BE2C (cell line): Measurements from ENCODE around the gene ANKRD12. TPM values are rescaled to one million over a fixed set of nuclear protein-coding genes. Genes with fewer than 3 reads are reported as not detected.
A peak's percentile ranks its signal among the peaks of the same experiment; 100 is the strongest.
"Not testable (repeated sequence)": the region's sequence is repeated elsewhere in the genome, so short reads cannot be mapped to it uniquely, and the experiment has no call there.

ENCODE experiments used
- DNase-seq: peaks from one replicate; pipeline ENCODE4 v3.0.0-alpha.2; 2020
- H3K27me3 ChIP-seq: fragments of 250-450 bp; sonication (Bioruptor Pico); 2 replicates; pipeline ENCODE4 v1.5.1; 2020; ENCODE audit warnings: mild to moderate bottlenecking
- H3K36me3 ChIP-seq: fragments of 250-450 bp; sonication (Bioruptor Pico); 2 replicates; pipeline ENCODE4 v1.5.1; 2020; ENCODE audit warnings: mild to moderate bottlenecking
- H3K4me1 ChIP-seq: fragments of 250-450 bp; sonication (Bioruptor Pico); 2 replicates; pipeline ENCODE4 v1.5.1; 2020
- H3K4me3 ChIP-seq: 2 replicates; pipeline ENCODE4 v1.5.1; 2011; ENCODE audit warnings: low read depth, low read length
- H3K9me3 ChIP-seq: fragments of 250-450 bp; sonication (Bioruptor Pico); 2 replicates; pipeline ENCODE4 v1.5.1; 2020
- polyA plus RNA-seq: library from polyadenylated mRNA; unstranded; fragments of >200 nt; gene quantifications from one replicate; pipeline ENCODE4 v1.2.1, GENCODE V29; 2012; ENCODE audit warnings: low read depth, missing spikeins; ENCODE audit not compliant: insufficient read length, insufficient read depth
- TF ChIP-seq, protein P1 (sequence below): IDR thresholded peaks from 2 replicates; pipeline ENCODE4 v1.5.1; 2012; ENCODE audit warnings: mild to moderate bottlenecking, low read depth, low read length

The ANKRD12 gene
- 19.7 TPM for polyA plus RNA-seq

GRCh38 chr18:9136315-9137155, at the start of gene ANKRD12:
Gene ANKRD12, plus strand, starts transcription at chr18:9136781. Its CDS starts 45,652 bp downstream, at chr18:9182433.
- Histone ChIP-seq H3K4me1 (no peaks in the 10 kb centered on the region), H3K9me3 (no peaks in the 10 kb centered on the region), H3K36me3 (no peaks in the 10 kb centered on the region), H3K4me3 (peak within 1 kb of the TSS; percentile 85), H3K27me3 (no peaks in the 10 kb centered on the region)
- TF ChIP-seq, protein P1, sequence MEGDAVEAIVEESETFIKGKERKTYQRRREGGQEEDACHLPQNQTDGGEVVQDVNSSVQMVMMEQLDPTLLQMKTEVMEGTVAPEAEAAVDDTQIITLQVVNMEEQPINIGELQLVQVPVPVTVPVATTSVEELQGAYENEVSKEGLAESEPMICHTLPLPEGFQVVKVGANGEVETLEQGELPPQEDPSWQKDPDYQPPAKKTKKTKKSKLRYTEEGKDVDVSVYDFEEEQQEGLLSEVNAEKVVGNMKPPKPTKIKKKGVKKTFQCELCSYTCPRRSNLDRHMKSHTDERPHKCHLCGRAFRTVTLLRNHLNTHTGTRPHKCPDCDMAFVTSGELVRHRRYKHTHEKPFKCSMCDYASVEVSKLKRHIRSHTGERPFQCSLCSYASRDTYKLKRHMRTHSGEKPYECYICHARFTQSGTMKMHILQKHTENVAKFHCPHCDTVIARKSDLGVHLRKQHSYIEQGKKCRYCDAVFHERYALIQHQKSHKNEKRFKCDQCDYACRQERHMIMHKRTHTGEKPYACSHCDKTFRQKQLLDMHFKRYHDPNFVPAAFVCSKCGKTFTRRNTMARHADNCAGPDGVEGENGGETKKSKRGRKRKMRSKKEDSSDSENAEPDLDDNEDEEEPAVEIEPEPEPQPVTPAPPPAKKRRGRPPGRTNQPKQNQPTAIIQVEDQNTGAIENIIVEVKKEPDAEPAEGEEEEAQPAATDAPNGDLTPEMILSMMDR, result no peak
- DNase-seq, result peak; percentile 91

GRCh38 chr18:9087144-9087543, 49.4 kb upstream of the ANKRD12 start:
- no peaks in the 10 kb centered on the region for H3K9me3 ChIP-seq
- H3K4me1 ChIP-seq, result no peaks in the 10 kb centered on the region
- no peaks in the 10 kb centered on the region for H3K36me3 ChIP-seq
- DNase-seq, result no peak
- H3K4me3 ChIP-seq, result no peak overlapping the region
- TF ChIP-seq, protein P1, result no peak
- H3K27me3 ChIP-seq, result no peaks in the 10 kb centered on the region

DNA sequence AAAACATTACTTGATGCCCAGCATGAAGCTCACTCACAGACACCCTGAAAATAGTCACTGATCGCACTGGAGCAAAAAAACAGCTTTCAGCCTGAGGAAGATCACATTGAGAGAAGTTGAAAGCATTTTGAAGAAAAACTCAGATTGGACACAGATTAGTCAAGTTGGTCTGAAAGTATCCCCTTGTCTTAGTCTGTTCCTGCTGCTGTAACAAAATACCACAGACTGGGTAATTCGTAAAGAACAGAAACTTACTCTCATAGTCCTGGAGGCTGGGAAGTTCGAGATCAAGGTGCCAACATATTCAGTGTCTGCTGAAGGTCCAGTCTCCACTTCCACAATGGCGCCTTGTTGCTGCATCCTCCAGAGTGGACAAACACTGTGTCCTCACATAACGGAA, 48.3 kb upstream of the ANKRD12 start:
- TF ChIP-seq, protein P1, result no peak
- Histone ChIP-seq H3K36me3 (no peaks in the 10 kb centered on the region), H3K4me3 (no peak overlapping the region), H3K9me3 (no peaks in the 10 kb centered on the region), H3K4me1 (no peaks in the 10 kb centered on the region), H3K27me3 (no peaks in the 10 kb centered on the region)
- DNase-seq, result no peak

DNA sequence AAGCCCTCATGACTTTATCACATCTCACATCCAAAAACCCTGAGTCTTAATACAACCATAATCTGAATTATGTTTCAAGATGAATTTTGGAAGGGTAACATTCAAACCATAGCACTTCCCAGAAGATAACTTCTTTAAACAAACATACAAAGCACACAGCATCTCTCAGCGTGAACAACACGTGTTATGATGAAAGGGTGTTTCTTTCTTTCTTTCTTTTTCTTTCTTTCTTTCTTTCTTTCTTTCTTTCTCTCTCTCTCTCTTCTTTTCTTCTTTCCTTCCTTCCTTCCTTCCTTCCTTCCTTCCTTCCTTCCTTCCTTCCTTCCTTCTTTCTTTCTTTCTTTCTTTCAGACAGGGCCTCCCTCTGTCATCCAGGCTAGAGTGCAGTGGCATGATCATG, 47.9 kb upstream of the ANKRD12 start:
- not testable (repeated sequence) for H3K9me3 ChIP-seq, H3K36me3 ChIP-seq, H3K4me3 ChIP-seq, H3K27me3 ChIP-seq, DNase-seq, H3K4me1 ChIP-seq

GRCh38 chr18:9090578-9090977, 46.0 kb upstream of the ANKRD12 start:
- Histone ChIP-seq H3K27me3 (no peaks in the 10 kb centered on the region), H3K4me3 (no peak overlapping the region), H3K36me3 (no peaks in the 10 kb centered on the region), H3K9me3 (no peaks in the 10 kb centered on the region), H3K4me1 (no peaks in the 10 kb centered on the region)
- TF ChIP-seq, protein P1, result no peak
- no peak for DNase-seq

GRCh38 chr18:9091066-9091476, 45.5 kb upstream of the ANKRD12 start:
- TF ChIP-seq, protein P1, result no peak
- no peaks in the 10 kb centered on the region for H3K27me3 ChIP-seq
- no peak overlapping the region for H3K4me3 ChIP-seq
- H3K36me3 ChIP-seq, result no peaks in the 10 kb centered on the region
- no peak for DNase-seq
- H3K9me3 ChIP-seq, result no peaks in the 10 kb centered on the region
- H3K4me1 ChIP-seq, result no peaks in the 10 kb centered on the region
